C4-2B (cell line): ENCODE results near the gene PSMD12.

Experiments used
- ZFX ChIP-seq: fragments of 450-650 bp; IDR thresholded peaks from 2 replicates; pipeline ENCODE4 v1.6.1; 2017
- TF ChIP-seq, protein P1 (sequence below): fragments of 450-650 bp; conservative IDR thresholded peaks from 2 replicates; pipeline ENCODE4 v1.5.1; 2017; ENCODE audit warnings: mild to moderate bottlenecking

DNA sequence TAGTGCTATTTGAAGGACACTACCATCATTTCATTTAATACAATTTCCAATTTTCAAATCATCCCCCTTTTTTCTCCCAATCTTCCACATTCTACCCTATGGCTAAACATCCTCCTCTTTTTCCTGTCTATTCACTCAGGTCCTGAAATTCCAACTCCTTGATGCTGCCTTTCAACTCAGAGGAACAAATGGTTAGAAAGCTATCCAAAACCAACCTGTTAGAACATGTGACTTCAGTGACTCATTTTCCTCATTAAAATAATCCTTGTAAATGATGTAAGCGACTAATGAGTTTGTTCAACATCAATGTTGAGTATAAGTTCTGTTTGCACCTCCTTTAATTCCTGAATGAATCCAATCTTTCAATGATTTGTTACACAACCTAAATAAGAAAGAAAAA is 5.5 kb downstream of the PSMD12 start:
- TF ChIP-seq, protein P1, sequence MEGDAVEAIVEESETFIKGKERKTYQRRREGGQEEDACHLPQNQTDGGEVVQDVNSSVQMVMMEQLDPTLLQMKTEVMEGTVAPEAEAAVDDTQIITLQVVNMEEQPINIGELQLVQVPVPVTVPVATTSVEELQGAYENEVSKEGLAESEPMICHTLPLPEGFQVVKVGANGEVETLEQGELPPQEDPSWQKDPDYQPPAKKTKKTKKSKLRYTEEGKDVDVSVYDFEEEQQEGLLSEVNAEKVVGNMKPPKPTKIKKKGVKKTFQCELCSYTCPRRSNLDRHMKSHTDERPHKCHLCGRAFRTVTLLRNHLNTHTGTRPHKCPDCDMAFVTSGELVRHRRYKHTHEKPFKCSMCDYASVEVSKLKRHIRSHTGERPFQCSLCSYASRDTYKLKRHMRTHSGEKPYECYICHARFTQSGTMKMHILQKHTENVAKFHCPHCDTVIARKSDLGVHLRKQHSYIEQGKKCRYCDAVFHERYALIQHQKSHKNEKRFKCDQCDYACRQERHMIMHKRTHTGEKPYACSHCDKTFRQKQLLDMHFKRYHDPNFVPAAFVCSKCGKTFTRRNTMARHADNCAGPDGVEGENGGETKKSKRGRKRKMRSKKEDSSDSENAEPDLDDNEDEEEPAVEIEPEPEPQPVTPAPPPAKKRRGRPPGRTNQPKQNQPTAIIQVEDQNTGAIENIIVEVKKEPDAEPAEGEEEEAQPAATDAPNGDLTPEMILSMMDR = no peak
- TF ChIP-seq ZFX = no peak
